HepG2 (cell line): ENCODE results near the gene SGK1. TPM values are rescaled to one million over a fixed set of nuclear protein-coding genes. Genes with fewer than 3 reads are reported as not detected.
A peak's percentile ranks its signal among the peaks of the same experiment; 100 is the strongest.

Source experiments
- ATAC-seq: fragments of 200-7000 bp; cut with Tn5 transposase; 3 replicates; pipeline ENCODE4 v1.9.1; 2020; ENCODE audit warnings: mild to moderate bottlenecking, moderate library complexity
- BruUV-seq: library from RNA; stranded (reverse); fragments of 400-500 nt; replicated peaks from 2 replicates; lab custom pipeline; 2021; lab: Mats Ljungman, UMichigan
- CTCF ChIA-PET: fragments of 300-600 bp; formaldehyde crosslinking; extraction: SDS; loops from one replicate; lab custom pipeline; 2021; ENCODE audit warnings: low total read pairs, inconsistent platforms, low intra/inter-chr PET ratio; lab: Yijun Ruan, JAX
- POLR2A ChIA-PET: fragments of 350-600 bp; sonication (Branson Sonifier 250); formaldehyde crosslinking; loops from one replicate; lab custom pipeline; 2020; ENCODE audit warnings: antibody characterized with exemption, inconsistent platforms; lab: Yijun Ruan, JAX
- DNase-seq: peaks from one replicate; pipeline ENCODE4 v3.0.0-alpha.2; 2015; ENCODE audit warnings: low spot score
- FAIRE-seq: peaks from 3 replicates; lab custom pipeline; 2011; peaks lifted over from hg19 to GRCh38; lab: Jason Lieb, UNC
- H2AFZ ChIP-seq: one replicate; pipeline ENCODE4 v1.6.1; 2011; ENCODE audit warnings: low read length, inconsistent platforms
- H3K27ac ChIP-seq: fragments of 300-600 bp; 3 replicates; pipeline ENCODE4 v1.8.0; 2011; ENCODE audit warnings: mixed run types, mild to moderate bottlenecking, mixed read lengths, low read length, inconsistent platforms; ENCODE audit not compliant: insufficient read depth; ENCODE audit errors: extremely low read length
- H3K27me3 ChIP-seq, 2 experiments: fragments of 200-600 bp in 1 of 2; 2 replicates in 1 of 2; 3 replicates in 1 of 2; pipeline versions ENCODE4 v1.6.0 to v1.8.0; 2011; ENCODE audit warnings: low read length in 2 of 2, mild to moderate bottlenecking in 2 of 2, moderate library complexity in 2 of 2, inconsistent platforms in 1 of 2; ENCODE audit not compliant: insufficient read depth in 2 of 2, control insufficient read depth in 1 of 2
- H3K36me3 ChIP-seq, 2 experiments: fragments of 200-600 bp in 1 of 2; replicated peaks in 1 of 2; 2 replicates in 1 of 2; 3 replicates in 1 of 2; pipeline versions ENCODE4 v1.5.1 to v1.8.0; 2011; ENCODE audit warnings: low read length in 2 of 2, inconsistent platforms in 1 of 2; ENCODE audit not compliant: insufficient read depth in 2 of 2, control insufficient read depth in 1 of 2
- H3K4me1 ChIP-seq: 2 replicates; pipeline ENCODE4 v1.5.1; 2012; ENCODE audit warnings: low read length, inconsistent platforms; ENCODE audit not compliant: insufficient read depth
- H3K4me2 ChIP-seq: 2 replicates; pipeline ENCODE4 v1.6.0; 2011; ENCODE audit warnings: low read depth, low read length, inconsistent platforms
- H3K4me3 ChIP-seq, 3 experiments: fragments of 200-600 bp in 1 of 3; sonication (generic), shearing (Covaris generic) in 1 of 3; replicated peaks in 1 of 3; 2 replicates each; pipeline ENCODE4 v1.5.1; 2011 to 2016; ENCODE audit warnings: low read length in 3 of 3, inconsistent platforms in 2 of 3, low read depth in 2 of 3, mild to moderate bottlenecking in 2 of 3, control low read depth in 1 of 3, mixed read lengths in 1 of 3; ENCODE audit not compliant: insufficient read depth in 1 of 3
- H3K79me2 ChIP-seq: one replicate; pipeline ENCODE4 v1.6.1; 2011; ENCODE audit warnings: low read length, inconsistent platforms; ENCODE audit not compliant: insufficient read depth
- H3K9ac ChIP-seq: 2 replicates; pipeline ENCODE4 v1.6.0; 2011; ENCODE audit warnings: mild to moderate bottlenecking, low read depth, low read length, inconsistent platforms; ENCODE audit not compliant: insufficient read depth
- H3K9me3 ChIP-seq: 2 replicates; pipeline ENCODE4 v1.5.1; 2012; ENCODE audit warnings: mild to moderate bottlenecking, low read length
- H4K20me1 ChIP-seq: 2 replicates; pipeline ENCODE4 v1.6.0; 2011; ENCODE audit warnings: inconsistent platforms, mild to moderate bottlenecking, low read length, moderate library complexity; ENCODE audit not compliant: insufficient read depth
- ATF7 ChIP-seq, 2 experiments: fragments of 450-650 bp in 1 of 2; sonication (generic) in 1 of 2; formaldehyde crosslinking in 1 of 2; IDR thresholded peaks; 2 replicates each; pipeline versions ENCODE4 v1.4.0 to v1.6.1; 2016 to 2020; ENCODE audit warnings: antibody characterized with exemption in 1 of 2, mild to moderate bottlenecking in 1 of 2, missing genetic modification reagents in 1 of 2
- DMAP1 ChIP-seq: IDR thresholded peaks from 2 replicates; pipeline ENCODE4 v1.6.1; 2016
- PHF8 ChIP-seq: sonication (generic); formaldehyde crosslinking; IDR thresholded peaks from 2 replicates; pipeline ENCODE4 v1.5.0; 2020; ENCODE audit warnings: missing genetic modification reagents
- POLR2AphosphoS5 ChIP-seq: IDR thresholded peaks from 2 replicates; pipeline ENCODE4 v1.6.1; 2012; ENCODE audit warnings: low read depth, low read length
- RNF2 ChIP-seq: fragments of 450-650 bp; conservative IDR thresholded peaks from 2 replicates; pipeline ENCODE4 v1.6.1; 2016; ENCODE audit warnings: low read depth
- SALL1 ChIP-seq: sonication (generic); formaldehyde crosslinking; IDR thresholded peaks from 2 replicates; pipeline ENCODE4 v1.8.0; 2022; ENCODE audit warnings: mild to moderate bottlenecking, missing genetic modification reagents
- SMAD9 ChIP-seq: sonication (generic); formaldehyde crosslinking; IDR thresholded peaks from 2 replicates; pipeline ENCODE4 v1.5.1; 2020; ENCODE audit warnings: mild to moderate bottlenecking, missing genetic modification reagents
- TEAD3 ChIP-seq: optimal IDR thresholded peaks from 2 replicates; pipeline ENCODE3; 2016; ENCODE audit warnings: borderline replicate concordance
- ZBTB3 ChIP-seq: sonication (generic); formaldehyde crosslinking; IDR thresholded peaks from 2 replicates; pipeline ENCODE4 v1.4.0; 2020; ENCODE audit warnings: low read depth, mild to moderate bottlenecking, moderate library complexity, missing genetic modification reagents, borderline replicate concordance
- ZBTB37 ChIP-seq: sonication (generic); formaldehyde crosslinking; IDR thresholded peaks from 2 replicates; pipeline ENCODE4 v1.4.0; 2020; ENCODE audit warnings: mild to moderate bottlenecking, missing genetic modification reagents
- ZMYM3 ChIP-seq: sonication (generic); formaldehyde crosslinking; IDR thresholded peaks from 2 replicates; pipeline ENCODE4 v1.5.1; 2020; ENCODE audit warnings: mild to moderate bottlenecking, missing genetic modification reagents
- ZNF101 ChIP-seq: sonication (generic); formaldehyde crosslinking; IDR thresholded peaks from 2 replicates; pipeline ENCODE4 v1.4.0; 2020; ENCODE audit warnings: mild to moderate bottlenecking, low read depth, missing genetic modification reagents, borderline replicate concordance
- ZNF12 ChIP-seq: sonication (generic); formaldehyde crosslinking; IDR thresholded peaks from 2 replicates; pipeline ENCODE4 v1.5.0; 2020; ENCODE audit warnings: missing genetic modification reagents
- ZNF24 ChIP-seq: fragments of 450-650 bp; IDR thresholded peaks from 2 replicates; pipeline ENCODE4 v1.6.1; 2017; ENCODE audit warnings: antibody characterized with exemption, mild to moderate bottlenecking
- ZNF770 ChIP-seq: sonication (generic); formaldehyde crosslinking; IDR thresholded peaks from 2 replicates; pipeline ENCODE4 v1.5.0; 2020; ENCODE audit warnings: mild to moderate bottlenecking, missing genetic modification reagents
- WGBS: methylation state at CpG from one replicate; pipeline ENCODE4 v1.1.6; 2017; ENCODE audit warnings: low lambda C conversion rate; 5-methylcytosine and 5-hydroxymethylcytosine counted together
- in situ Hi-C: cut with HindIII; loops from 2 replicates; pipeline ENCODE4 v1.10.0; 2017; ENCODE audit warnings: low pct_unique_long_range_greater_than_20kb; ENCODE audit not compliant: extremely low pct_ligation_motif_present
- intact Hi-C: fragments of 100-400 bp; cut with micrococcal nuclease; formaldehyde crosslinking; loops from one replicate; pipeline ENCODE4 v1.10.0; 2022; ENCODE audit not compliant: unreplicated experiment
- polyA plus RNA-seq, 8 experiments: library from polyadenylated mRNA; depleted of rRNA in 3 of 8; stranded (reverse) in 7 of 8; unstranded in 1 of 8; fragments of >200 nt; fragmentation: Illumina TruSeq in 4 of 8; extraction: Trizol in 4 of 8; gene quantifications; 2 replicates each; pipeline versions ENCODE4 v1.2.1 to v1.2.3, GENCODE V29; 2011 to 2016; ENCODE audit warnings: low read depth in 4 of 8, missing spikeins in 1 of 8, mixed read lengths in 1 of 8; ENCODE audit not compliant: insufficient read depth in 1 of 8
- total RNA-seq, 5 experiments: library from RNA; depleted of rRNA; stranded (reverse); fragments of >200 nt; fragmentation: Illumina TruSeq; extraction: Trizol; gene quantifications; 2 replicates each; pipeline ENCODE4 v1.2.3, GENCODE V29; 2016; ENCODE audit warnings: low read depth in 1 of 5
- TF ChIP-seq, protein P1 (sequence below): sonication (generic); formaldehyde crosslinking; IDR thresholded peaks from 2 replicates; pipeline ENCODE4 v1.8.0; 2022; ENCODE audit warnings: mild to moderate bottlenecking, missing genetic modification reagents, borderline replicate concordance
- TF ChIP-seq, protein P2 (sequence below): sonication (generic); formaldehyde crosslinking; IDR thresholded peaks from 2 replicates; pipeline ENCODE4 v1.5.1; 2020; ENCODE audit warnings: mild to moderate bottlenecking, missing genetic modification reagents, borderline replicate concordance
- TF ChIP-seq, protein P3 (sequence below): IDR thresholded peaks from 2 replicates; pipeline ENCODE4 v1.6.1; 2016; ENCODE audit warnings: missing biosample characterization, missing genetic modification reagents, low read depth

SGK1 gene
- total and polyA plus RNA-seq, 2 of the 13 experiments (the other 11 are each of a cell fraction or from before 2014, with no cell fraction given): 56.1 to 56.2 TPM

DNA sequence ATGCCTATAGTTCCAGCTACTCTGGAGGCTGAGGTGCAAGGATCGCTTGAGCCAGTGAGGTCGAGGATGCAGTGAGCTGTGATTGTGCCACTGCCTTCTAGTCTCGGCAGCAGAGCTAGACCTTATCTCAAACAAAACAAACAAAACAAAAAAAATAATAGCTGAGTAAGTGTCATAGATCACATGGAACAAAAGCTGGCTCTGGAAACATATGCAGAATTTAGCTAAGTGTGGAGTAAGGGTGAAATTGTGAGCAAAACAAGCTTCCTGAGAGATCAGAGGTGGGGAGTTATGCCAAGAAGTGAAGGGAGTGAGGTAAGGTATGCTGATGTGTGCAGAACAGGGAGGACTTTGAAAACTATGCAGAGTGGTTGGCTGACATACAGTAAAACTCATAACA lies 18.7 kb downstream of the SGK1 start (continued):
- no peak for TF ChIP-seq ZNF24
- TF ChIP-seq ZNF12: peak; percentile 97
- peak; percentile 94 for TF ChIP-seq ZNF770
- no peak for TF ChIP-seq ZBTB37
- TF ChIP-seq, protein P1, sequence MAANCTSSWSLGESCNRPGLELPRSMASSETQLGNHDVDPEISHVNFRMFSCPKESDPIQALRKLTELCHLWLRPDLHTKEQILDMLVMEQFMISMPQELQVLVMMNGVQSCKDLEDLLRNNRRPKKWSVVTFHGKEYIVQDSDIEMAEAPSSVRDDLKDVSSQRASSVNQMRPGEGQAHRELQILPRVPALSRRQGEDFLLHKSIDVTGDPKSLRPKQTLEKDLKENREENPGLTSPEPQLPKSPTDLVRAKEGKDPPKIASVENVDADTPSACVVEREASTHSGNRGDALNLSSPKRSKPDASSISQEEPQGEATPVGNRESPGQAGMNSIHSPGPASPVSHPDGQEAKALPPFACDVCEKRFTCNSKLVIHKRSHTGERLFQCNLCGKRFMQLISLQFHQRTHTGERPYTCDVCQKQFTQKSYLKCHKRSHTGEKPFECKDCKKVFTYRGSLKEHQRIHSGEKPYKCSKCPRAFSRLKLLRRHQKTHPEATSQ (CRISPR knock-in tag): no peak
- TF ChIP-seq ZMYM3 (CRISPR knock-in tag): peak; percentile 47; the same call in 1 of the 2 replicates
- peak; percentile 29 for TF ChIP-seq TEAD3
- TF ChIP-seq ZBTB3: 0 out of 2 replicates have a peak, but pooled peaks have one; percentile 27
- peak; percentile 61; the same call in 1 of the 2 replicates for TF ChIP-seq SALL1 (CRISPR knock-in tag)

GRCh38 chr6:134296762-134297161 lies 21.1 kb downstream of the SGK1 start:
- POLR2A ChIA-PET: no interaction called here
- WGBS: 80% methylated on average over 7 of the region's 7 CpGs
- no peak overlapping the region for H3K4me3 ChIP-seq
- no peak overlapping the region for H3K9ac ChIP-seq
- FAIRE-seq: no peak
- no peaks in the 10 kb centered on the region for H3K36me3 ChIP-seq
- no TSS peak for BruUV-seq
- H3K79me2 ChIP-seq: no peaks in the 10 kb centered on the region
- no peak for DNase-seq
- CTCF ChIA-PET: no interaction called here
- H3K4me1 ChIP-seq: peaks cover 8% of the 10 kb centered on the region
- no peaks in the 10 kb centered on the region; a peak in 1 of 5 replicates for H3K27me3 ChIP-seq
- no peaks in the 10 kb centered on the region for H4K20me1 ChIP-seq
- no peak overlapping the region for H3K4me2 ChIP-seq
- H3K9me3 ChIP-seq: no peaks in the 10 kb centered on the region
- no peak overlapping the region for H2AFZ ChIP-seq
- H3K27ac ChIP-seq: no peak overlapping the region
- intact Hi-C loops (no loop called here), in situ Hi-C loops (no loop called here)
- ATAC-seq: no peak
- TF ChIP-seq, protein P2, sequence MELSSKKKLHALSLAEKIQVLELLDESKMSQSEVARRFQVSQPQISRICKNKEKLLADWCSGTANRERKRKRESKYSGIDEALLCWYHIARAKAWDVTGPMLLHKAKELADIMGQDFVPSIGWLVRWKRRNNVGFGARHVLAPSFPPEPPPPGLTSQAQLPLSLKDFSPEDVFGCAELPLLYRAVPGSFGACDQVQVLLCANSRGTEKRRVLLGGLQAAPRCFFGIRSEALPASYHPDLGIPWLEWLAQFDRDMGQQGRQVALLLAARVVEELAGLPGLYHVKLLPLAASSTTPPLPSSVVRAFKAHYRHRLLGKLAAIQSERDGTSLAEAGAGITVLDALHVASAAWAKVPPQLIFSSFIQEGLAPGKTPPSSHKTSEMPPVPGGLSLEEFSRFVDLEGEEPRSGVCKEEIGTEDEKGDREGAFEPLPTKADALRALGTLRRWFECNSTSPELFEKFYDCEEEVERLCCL: no peak
- no peak for TF ChIP-seq DMAP1
- TF ChIP-seq POLR2AphosphoS5: no peak
- no peak for TF ChIP-seq ATF7 (IDR thresholded peaks at IDR 0.05)
- no peak for TF ChIP-seq ATF7 (CRISPR knock-in tag; IDR thresholded peaks at IDR 0.05)
- no peak for TF ChIP-seq SMAD9 (CRISPR knock-in tag)
- TF ChIP-seq, protein P3, sequence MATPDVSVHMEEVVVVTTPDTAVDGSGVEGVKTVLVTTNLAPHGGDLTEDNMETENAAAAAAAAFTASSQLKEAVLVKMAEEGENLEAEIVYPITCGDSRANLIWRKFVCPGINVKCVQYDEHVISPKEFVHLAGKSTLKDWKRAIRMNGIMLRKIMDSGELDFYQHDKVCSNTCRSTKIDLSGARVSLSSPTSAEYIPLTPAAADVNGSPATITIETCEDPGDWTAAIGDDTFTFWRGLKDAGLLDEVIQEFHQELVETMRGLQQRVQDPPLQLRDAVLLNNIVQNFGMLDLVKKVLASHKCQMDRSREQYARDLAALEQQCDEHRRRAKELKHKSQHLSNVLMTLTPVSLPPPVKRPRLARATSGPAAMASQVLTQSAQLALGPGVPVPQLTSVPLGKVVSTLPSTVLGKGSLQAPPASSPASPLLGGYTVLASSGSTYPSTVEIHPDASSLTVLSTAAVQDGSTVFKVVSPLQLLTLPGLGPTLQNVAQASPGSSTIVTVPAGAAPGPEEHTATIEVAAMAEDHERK: no peak
- TF ChIP-seq RNF2: no peak
- no peak for TF ChIP-seq PHF8 (CRISPR knock-in tag)
- TF ChIP-seq ZNF101 (CRISPR knock-in tag): no peak
